ENCODE measurements around the gene PEA15. TPM values are rescaled to one million over a fixed set of nuclear protein-coding genes. Genes with fewer than 3 reads are reported as not detected.

Gene PEA15
- total RNA-seq, 1 experiment from 2014 or later, result 94.3 TPM

- in situ Hi-C loops (cut with HindIII; ENCODE audit: low pct_unique_long_range_greater_than_20kb, low sequenced_read_pairs) (no loop called here), intact Hi-C loops (cut with micrococcal nuclease; ENCODE audit: unreplicated experiment) (no loop called here)
- POLR2A ChIA-PET, result interaction anchor here (0.6 to 1.0 kb wide), 2 partner anchors 17 to 26 kb away, joined by 3 to 5 read pairs; no protein-coding TSS in a partner anchor
- BruUV-seq (replicated peaks), result no TSS peak
- Histone ChIP-seq H3K36me3 (ENCODE audit: control insufficient read depth, insufficient read depth, low read length) (no peaks in the 10 kb centered on the region; the same call in none of the 2 replicates), H3K27ac (ENCODE audit: low read length) (peak overlapping the region; percentile 98), H3K4me1 (ENCODE audit: control insufficient read depth, insufficient read depth, low read length) (peaks cover 29% of the 10 kb centered on the region), H3K27me3 (ENCODE audit: control insufficient read depth, insufficient read depth, low read length) (no peaks in the 10 kb centered on the region), H3K9me3 (ENCODE audit: control insufficient read depth, insufficient read depth, low read depth, low read length) (no peaks in the 10 kb centered on the region), H3K4me3 (ENCODE audit: low read depth in 2 of 2, low read length in 2 of 2) (peak overlapping the region; percentile 84 to 96)
- no peak for TF ChIP-seq REST (IDR thresholded peaks at IDR 0.05; ENCODE audit: insufficient read depth in 1 of 2, low read depth in 2 of 2, low read length in 1 of 2)
- TF ChIP-seq SIN3A (IDR thresholded peaks at IDR 0.05; ENCODE audit: borderline replicate concordance, insufficient read depth, low read depth, low read length), result no peak
- no peak for TF ChIP-seq TCF7L2 (IDR thresholded peaks at IDR 0.05; ENCODE audit: low read depth, low read length)
- TF ChIP-seq CTCF (IDR thresholded peaks at IDR 0.05), result no peak
- no peak for TF ChIP-seq POLR2AphosphoS5 (IDR thresholded peaks at IDR 0.05; ENCODE audit: low read depth, low read length)
- no peak for DNase-seq (ENCODE audit: low read depth, low spot score)
- peak; percentile 39; the same call in 1 of the 2 replicates for ATAC-seq
- CTCF ChIA-PET, result no interaction called here
Observed at GRCh38 chr1:160261556-160261892, 56.3 kb downstream of the PEA15 start.

GRCh38 chr1:160261893-160262794 is 57.0 kb downstream of the PEA15 start, which contains the start of gene DCAF8:
Gene DCAF8, minus strand, starts transcription at chr1:160262549. Its CDS starts 18,541 bp downstream, at chr1:160244008.
- DNase-seq (ENCODE audit: low read depth, low spot score) (peak; percentile 89), ATAC-seq (peak; percentile 97)
- ChIA-PET CTCF (interaction anchor here (0.6 to 1.4 kb wide), 3 partner anchors 10 to 741 kb away, joined by 4 to 6 read pairs (median 5); no protein-coding TSS in a partner anchor), POLR2A (interaction anchor here (0.6 to 1.1 kb wide), 5 partner anchors 8 to 175 kb away, joined by 3 to 8 read pairs (median 5); partner anchors contain the start of gene PEX19)
- no TSS peak for BruUV-seq (replicated peaks)
- TF ChIP-seq SIN3A (IDR thresholded peaks at IDR 0.05; ENCODE audit: borderline replicate concordance, insufficient read depth, low read depth, low read length) (0 out of 2 replicates have a peak, but pooled peaks have one; percentile 55), TCF7L2 (IDR thresholded peaks at IDR 0.05; ENCODE audit: low read depth, low read length) (peak; percentile 42; the same call in 1 of the 2 replicates), POLR2AphosphoS5 (IDR thresholded peaks at IDR 0.05; ENCODE audit: low read depth, low read length) (peak; percentile 98), REST (IDR thresholded peaks at IDR 0.05; ENCODE audit: insufficient read depth in 1 of 2, low read depth in 2 of 2, low read length in 1 of 2) (0 out of 4 replicates have a peak, but pooled peaks of 1 of the 2 experiments have one; percentile 61), CTCF (IDR thresholded peaks at IDR 0.05) (no peak)
- intact Hi-C loops (cut with micrococcal nuclease; ENCODE audit: unreplicated experiment), result no loop called here
- H3K36me3 ChIP-seq (ENCODE audit: control insufficient read depth, insufficient read depth, low read length), result no peaks in the 10 kb centered on the region; the same call in 1 of the 2 replicates
- H3K4me3 ChIP-seq (ENCODE audit: low read depth in 2 of 2, low read length in 2 of 2), result peak within 1 kb of the TSS; percentile 84 to 96
- no peaks in the 10 kb centered on the region for H3K27me3 ChIP-seq (ENCODE audit: control insufficient read depth, insufficient read depth, low read length)
- H3K27ac ChIP-seq (ENCODE audit: low read length), result peak within 1 kb of the TSS; percentile 98
- H3K4me1 ChIP-seq (ENCODE audit: control insufficient read depth, insufficient read depth, low read length), result peaks cover 29% of the 10 kb centered on the region
- in situ Hi-C loops (cut with HindIII; ENCODE audit: low pct_unique_long_range_greater_than_20kb, low sequenced_read_pairs), result no loop called here
- no peaks in the 10 kb centered on the region for H3K9me3 ChIP-seq (ENCODE audit: control insufficient read depth, insufficient read depth, low read depth, low read length)
